Mammary epithelial cell (primary cell): ENCODE measurements around the gene SMTN.

Source experiments
- CTCF ChIP-seq, 2 donors: IDR thresholded peaks in 1 of 2; conservative IDR thresholded peaks in 1 of 2; 2 replicates each; pipeline ENCODE4 v1.5.1; 2011 to 2012; ENCODE audit warnings: inconsistent platforms in 2 of 2, low read length in 2 of 2, mild to moderate bottlenecking in 2 of 2, control low read depth in 1 of 2, low read depth in 1 of 2; ENCODE audit not compliant: insufficient read depth in 1 of 2; ENCODE audit errors: extremely low read depth in 1 of 2
- EZH2 ChIP-seq: IDR thresholded peaks from 2 replicates; pipeline ENCODE4 v1.6.1; 2012; ENCODE audit warnings: low read length, inconsistent platforms, borderline replicate concordance

GRCh38 chr22:31142285-31142684, 61.2 kb downstream of the SMTN start:
- no peak for TF ChIP-seq EZH2
- no peak for TF ChIP-seq CTCF (conservative IDR thresholded peaks at IDR 0.05 in 1 of 2, IDR thresholded peaks at IDR 0.05 in 1 of 2; ENCODE audit: extremely low read depth in 1 of 2, insufficient read depth in 1 of 2, low read depth in 1 of 2, low read length in 2 of 2)
